Activated CD4-positive, CD25-positive, alpha-beta regulatory T cell treated with anti-CD3 and anti-CD28 coated beads, Interleukin-2, amount 50 U/mL, for 72 hours (primary cell): Measurements from ENCODE around the gene KLF14.
A peak's percentile ranks its signal among the peaks of the same experiment; 100 is the strongest.
"Not testable (repeated sequence)": the region's sequence is repeated elsewhere in the genome, so short reads cannot be mapped to it uniquely, and the experiment has no call there.

Experiments
- DNase-seq: peaks from one replicate; pipeline ENCODE4 v3.0.0; 2021

The KLF14 gene

DNA sequence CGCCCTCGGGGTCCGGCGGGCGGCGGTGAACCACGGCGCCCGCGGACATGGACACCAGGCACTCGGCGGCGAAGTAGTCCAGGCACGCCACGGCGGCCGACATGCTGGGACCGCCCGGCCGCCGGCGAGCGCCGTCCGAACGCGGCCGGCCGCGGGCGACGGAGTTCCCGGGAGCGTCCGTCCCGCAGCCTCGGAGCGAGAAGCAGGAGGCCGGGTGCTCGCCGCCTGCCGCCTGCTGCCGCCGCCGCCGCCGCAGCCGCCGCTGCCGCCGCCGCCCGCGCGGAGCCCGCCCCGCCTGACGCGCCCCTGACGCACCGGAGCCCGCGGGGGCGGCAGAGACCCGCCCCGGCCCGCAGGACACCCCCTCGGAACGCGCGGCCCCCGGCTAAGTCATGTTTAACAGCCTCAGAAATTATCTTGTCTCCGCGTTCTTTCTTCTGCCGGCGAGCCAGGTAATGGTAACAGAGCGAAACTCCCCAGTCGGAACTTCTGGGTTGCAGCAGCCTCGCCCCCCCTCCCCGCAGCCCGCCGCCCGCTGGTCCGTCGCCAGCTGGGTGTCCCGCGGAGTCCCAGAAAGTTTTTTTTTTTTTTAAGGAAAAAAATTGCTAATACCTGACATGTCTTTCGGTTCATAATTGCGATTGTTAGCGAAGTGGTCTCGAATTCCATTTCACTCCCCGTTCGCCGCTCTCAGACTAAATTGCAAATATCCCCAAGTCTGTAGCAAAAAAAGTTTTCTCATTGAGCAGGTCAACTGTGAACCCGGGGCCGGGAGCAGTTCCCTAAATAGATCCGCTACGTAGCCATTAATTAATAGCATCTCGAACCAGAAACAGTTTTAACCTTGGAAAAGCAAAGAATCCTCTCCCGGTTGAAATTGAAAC lies at the start of gene KLF14:
Gene KLF14 (minus strand): TSS at position 277 of the 884 bp plus-strand sequence. CDS start 174 bp downstream, at position 103.
- DNase-seq = peak; percentile 41

DNA sequence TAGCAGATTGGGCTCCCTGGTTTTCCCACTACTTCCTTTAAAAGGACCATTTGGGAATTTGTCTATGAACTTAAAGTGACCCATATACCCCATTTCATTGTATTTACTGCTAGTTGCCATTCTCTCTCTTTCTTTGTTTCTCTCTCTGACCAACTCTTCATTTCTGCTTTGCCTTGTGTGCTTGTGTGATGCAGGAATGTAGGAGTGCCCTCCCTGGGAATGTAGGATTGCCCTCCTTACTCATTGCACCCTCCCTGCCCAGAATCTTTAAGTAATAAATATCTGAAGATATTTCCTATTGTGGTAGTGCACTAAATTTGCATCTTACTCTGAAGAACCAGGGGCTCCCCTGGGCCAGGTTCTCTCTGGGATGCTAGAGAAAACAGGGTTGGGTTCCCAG lies 47.3 kb upstream of the KLF14 start:
- DNase-seq = no peak

DNA sequence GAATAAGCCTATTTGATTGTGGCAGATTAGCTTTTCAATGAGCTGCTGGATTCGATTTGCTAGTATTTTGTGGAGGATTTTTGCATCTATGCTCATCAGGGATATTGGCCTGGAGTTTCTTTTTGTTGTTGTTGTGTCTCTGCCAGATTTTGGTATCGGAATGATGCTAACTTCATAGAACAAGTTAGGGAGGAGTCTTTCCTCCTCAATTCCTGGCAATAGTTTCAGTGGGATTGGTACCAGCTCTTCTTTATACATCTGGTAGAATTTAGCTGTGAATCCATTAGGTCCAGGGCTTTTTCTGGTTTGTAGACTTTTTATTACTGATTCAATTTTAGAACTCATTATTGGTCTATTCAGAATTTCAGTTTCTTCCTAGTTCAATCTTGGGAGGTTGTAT lies 43.4 kb upstream of the KLF14 start:
- DNase-seq = no peak

DNA sequence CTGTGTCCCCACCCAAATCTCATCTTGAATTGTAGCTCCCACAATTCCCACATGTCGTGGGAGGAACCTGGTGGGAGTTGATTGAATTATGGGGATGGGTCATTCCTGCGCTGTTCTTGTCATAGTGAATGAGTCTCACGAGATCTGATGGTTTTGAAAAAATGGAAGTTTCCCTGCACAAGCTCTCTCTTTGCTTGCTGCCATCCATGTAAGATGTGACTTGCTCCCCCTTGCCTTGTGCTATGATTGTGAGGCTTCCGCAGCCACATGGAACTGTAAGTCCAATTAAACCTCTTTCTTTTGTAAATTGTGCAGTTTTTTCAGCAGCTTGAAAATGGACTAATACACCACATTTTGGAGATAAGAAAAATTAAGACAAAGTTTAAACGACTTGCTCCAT lies 38.4 kb upstream of the KLF14 start:
- not testable (repeated sequence) for DNase-seq

DNA sequence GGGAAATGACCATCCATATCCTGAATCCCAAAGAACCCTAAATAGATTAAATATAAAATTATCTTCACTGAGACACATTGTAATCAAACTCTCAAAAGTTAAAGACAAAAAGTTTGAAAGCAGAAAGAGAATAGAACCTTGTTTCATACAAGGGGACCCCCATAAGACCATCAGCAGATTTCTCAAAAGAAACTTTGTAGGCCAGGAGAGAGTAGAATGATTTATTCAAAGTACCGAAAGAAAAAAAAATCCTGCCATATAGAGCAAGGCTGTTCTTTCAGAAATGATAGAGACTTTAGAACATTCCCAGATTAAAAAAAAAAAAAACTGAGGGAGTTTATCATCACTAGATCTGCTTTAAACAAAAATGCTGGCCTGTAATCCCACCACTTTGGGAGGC lies 34.8 kb upstream of the KLF14 start:
- DNase-seq = no peak

DNA sequence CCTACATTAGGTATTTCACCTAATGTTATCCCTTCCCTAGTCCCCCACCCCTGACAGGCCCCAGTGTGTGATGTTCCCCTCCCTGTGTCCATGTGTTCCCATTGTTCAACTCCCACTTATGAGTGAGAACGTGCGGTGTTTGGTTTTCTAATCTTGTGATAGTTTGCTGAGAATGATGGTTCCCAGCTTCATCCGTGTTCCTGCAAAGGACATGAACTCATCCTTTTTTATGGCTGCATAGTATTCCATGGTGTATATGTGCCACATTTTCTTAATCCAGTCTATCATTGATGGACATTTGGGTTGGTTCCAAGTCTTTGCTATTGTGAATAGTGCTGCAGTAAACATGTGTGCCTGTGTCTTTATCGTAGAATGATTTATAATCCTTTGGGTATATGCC lies 30.6 kb upstream of the KLF14 start:
- not testable (repeated sequence) for DNase-seq

DNA sequence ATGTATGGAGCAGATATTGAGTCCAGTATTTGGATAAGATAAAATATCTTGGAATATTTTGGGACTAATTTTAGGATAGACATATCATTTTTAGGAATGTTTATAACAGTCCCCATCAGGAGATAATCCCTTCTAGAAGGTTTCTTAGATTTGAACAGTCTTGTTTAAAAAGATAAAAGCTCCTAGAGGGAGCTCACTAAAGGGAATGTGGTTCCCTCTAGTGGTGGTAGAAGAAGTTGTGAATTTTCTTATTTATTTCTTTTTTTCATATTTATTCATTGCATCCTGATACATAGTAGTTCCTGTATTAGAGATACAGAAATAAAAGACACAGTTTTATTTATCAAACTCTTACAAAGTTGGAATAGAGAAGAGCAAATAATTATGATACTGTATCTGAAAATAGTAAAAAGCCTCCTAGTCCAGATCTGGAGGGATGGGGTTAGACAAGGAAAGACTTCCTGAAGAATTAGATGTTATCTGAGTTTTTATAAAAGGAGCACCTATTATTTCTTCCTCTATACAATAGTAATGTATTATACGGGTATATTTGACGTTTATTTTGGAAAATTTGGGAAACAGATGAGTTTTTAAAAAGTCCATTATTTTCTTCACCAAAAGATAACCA lies 24.5 kb upstream of the KLF14 start:
- DNase-seq = no peak

DNA sequence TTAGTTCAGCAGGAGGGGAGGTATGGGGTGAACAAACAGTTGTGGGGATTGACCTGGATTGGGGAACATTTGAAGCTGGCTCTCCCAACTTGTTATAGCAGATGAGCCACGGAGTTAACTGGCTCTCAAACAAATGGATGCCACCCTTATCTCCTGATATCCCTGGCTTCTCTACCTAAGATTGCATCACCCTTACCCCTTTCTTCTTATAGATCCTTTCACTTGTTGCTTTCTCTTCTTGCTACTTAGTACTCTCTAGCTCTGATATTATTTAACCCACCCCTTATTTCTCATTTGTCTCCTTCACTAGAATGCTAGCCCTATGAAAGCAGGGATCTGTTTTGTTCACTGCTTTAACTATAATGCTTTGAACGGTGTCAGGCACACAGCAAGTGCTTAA lies 22.3 kb upstream of the KLF14 start:
- DNase-seq = no peak

DNA sequence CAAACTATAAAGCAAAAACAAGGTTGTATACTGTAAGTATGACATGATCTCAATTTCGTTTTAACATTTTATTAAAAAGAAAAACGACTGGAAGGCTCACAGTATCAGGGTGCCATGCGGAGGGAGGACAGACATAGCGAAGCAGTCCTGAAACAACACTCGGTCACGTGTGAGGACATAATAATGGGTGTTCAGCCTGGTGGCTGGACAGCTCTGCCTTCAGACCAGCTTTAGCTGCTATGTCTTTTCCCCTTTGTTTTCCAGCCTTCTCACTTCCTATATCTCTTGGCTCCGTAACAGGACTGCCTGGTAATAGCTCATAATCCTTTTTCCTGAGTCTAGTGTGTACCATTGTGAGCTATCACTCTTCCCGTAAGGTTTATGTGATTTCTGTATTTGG lies 18.4 kb upstream of the KLF14 start:
- no peak for DNase-seq

DNA sequence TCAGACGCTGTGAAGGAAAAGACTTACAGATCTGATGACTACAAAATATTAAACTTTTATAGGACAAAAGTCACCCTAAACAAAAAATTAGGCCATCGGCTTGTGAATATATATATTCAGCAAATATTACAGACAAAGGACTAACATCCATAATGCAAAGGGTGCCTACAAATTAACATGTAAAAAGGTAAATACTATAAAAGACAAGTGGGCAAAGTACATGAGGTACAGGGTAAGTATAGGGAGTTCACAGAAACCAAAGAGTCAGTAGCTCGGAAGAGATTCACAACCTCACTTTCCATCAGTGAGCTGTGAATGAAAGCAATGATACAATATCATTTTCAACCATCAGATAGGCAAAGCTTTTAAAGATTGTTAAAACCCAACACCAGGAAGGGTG lies 16.7 kb upstream of the KLF14 start:
- DNase-seq = no peak

DNA sequence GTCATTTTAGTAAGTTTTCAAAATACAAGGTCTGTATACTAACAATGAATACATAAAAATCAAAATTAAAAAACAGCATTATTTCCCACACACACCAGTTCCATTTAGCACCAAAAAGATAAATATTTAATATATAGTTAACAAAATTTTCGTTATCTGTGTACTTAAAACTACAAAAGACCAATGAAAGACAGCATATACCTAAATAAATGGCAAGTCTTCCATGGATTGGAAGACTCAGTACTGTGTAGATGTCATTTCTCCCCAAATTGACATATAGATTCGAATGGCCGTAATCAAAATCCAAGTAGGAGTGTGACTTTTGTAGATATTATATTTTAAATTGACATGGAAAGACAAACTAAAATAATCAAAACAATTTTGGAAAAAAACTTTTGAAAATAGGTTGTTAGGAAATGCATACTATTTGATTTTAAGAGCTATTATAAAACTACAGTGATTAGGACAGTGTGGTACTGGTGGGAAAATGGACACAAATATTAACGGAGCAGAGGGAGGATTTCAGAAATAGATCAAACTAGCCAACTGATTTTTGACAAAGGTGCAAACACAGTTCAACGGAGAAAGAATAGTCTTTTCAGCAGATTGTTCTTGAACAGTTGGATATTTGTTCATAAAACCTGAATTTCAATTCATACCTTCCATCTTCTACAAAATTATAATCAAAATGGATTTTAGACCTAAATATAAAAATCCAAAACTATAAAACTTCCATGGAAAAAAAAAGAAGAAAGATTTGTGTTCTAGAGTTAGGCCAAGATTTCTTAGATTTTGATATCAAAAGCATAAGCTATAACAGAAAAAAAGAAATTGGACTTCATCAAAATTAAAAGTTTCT lies 14.8 kb upstream of the KLF14 start:
- no peak for DNase-seq

DNA sequence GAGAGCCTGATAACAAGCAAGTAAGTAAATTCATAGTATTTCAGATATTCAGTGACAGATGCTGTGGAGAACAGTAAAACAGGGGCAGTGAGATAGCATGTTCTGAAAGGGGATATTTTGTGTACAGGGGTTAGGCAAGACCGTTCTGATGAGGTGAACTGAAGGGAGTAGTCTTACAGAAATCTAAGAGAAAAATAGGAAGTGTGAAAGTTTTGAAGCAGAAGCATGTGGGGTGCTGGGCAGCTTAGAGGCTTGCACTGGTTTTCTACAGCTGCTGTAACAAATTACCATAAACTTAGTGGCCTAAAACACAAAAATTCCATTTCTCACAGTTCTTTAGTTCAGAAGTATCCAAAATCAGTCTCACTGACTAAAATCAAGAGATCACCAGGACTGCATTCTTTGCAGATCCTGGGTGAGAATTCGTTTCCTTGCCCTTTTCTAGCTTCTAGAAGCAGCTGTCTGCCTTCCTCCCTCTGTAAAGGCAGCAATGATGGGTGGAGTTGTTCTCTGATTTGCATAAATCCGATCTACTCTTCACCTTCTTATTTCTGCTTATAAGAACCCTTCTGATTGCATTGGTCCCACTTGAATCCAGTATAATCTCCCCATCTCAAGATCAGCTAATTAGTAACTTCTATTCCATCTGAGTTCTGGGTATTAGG lies 7.5 kb upstream of the KLF14 start:
- no peak for DNase-seq

DNA sequence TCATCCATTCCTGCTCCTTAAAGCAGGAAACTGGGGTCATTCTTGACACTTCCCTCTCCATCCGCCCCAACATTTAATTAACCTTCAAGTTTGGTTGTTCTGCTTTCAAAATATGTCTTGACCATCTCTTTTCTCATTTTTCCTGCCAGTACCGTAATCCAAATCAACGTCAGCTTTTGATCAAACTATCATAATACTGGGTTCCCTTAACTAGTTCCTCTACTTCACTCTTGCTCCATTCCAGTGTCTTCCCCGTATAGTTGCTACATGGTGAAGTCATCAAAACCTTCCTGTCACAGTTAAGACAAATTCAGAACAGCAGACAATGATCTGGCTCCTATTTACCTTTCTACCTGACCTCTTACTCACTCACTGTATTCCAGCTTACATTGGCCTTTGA lies 6.6 kb upstream of the KLF14 start:
- DNase-seq = no peak

DNA sequence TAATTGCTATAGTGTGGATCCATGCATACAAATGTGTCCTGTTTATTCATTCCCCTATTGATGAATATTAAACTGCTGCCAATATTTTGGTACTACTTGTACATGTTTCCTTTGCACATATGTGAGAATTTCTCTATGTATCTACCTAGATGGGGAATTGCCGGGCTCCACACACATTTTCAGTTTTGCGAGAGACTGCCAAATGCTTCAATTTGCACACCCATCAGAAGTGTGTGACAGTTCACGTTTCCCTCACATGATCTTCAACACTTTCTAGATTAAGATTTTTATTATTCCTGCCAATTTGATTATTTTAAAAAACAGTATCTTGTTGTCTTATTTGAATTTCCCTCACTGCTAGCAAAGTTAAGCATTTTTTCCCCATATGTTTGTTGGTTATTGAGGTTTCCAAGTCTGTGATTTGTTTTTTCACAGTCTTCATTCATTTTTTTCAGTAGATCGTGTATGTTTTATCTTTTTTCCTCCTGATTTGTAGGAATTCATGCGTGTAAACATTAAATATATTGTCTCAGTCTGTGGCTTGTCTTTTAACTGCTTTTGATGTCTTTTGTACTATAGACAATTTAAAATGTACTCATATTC lies 2.4 kb upstream of the KLF14 start:
- DNase-seq = no peak

DNA sequence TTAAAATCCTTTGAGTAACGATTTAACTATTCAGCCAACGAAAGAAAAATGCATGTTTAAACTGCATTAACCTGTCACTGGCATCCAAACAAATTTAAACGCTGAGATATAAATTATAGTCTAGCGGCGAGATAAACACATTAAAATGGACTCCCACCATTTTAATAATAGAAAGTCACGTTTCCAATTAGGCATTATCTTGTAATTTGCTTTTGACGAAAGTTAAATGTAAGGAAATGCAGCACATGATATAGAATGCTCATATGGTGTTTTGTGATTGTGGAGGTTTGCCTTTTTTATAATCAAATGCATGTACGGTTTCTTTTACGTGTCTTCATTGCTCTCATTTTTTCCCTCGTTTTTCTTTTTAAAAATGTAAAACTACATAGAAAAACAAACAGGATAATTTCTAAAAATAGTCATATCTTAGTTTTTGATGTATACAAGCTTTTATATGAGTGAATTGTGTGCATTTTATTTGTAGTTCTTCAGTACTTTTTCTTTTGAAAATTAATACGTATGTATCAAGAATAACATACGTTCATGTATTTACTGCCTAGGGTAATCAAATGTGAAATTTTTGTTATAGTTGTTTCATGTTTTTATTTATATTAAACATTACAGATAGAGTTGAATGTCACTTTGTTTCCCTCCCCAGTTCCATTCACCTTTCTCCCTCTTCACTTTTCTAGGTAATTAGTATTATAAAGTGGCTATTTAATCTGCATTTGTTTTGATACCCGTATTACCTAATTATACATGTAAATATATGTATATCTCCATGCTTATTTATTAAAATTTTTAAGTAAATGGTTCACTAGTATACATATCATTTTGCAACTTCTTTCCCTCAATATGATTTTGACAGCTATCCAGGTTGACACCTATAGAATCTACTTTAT lies 1.1 kb upstream of the KLF14 start:
- no peak for DNase-seq

DNA sequence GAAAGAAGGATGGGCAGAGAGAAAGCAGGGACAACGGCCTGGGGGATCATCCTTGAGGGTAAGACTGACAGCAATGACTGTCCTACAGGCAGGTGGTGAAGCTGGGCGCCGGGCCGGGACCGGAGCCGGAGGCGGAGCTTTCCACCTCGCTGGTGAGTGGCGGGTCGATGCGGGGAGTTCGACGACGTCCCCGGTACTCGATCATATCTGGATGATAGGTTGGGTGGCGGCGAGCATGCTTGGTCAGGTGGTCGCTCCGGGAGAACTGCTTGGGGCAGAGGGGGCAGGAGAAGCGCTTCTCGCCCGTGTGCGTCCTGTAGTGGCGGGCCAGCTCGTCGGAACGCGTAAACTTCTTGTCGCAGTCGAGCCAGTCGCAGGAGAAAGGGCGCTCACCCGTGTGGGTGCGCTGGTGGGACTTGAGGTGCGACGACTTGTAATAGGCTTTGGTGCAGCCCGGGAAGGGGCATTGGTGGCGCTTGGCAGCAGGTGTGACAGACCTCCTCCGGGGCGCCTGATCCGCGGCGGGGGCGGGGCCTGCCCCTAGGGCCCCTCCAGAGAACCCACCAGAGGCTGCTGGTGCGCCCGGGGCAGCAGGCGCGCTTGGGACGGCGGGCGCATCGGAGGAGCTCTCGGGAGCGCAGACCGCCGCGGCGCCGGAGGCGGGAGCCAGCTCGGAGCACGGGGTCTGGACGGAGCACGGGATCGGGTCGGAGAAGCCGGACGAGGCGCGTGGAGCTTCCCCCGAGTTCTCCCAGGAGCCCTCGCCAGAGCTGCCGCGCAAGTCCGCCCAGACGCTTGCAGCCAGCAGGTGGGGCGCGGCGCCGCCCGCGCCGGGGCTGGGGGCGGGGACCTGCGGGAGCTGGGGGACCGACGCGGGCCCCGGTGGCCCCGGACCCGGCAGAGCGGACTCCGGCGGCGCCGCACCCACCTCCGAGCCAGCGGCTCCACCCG lies 752 bp downstream of the KLF14 start:
- peak; percentile 30 for DNase-seq

DNA sequence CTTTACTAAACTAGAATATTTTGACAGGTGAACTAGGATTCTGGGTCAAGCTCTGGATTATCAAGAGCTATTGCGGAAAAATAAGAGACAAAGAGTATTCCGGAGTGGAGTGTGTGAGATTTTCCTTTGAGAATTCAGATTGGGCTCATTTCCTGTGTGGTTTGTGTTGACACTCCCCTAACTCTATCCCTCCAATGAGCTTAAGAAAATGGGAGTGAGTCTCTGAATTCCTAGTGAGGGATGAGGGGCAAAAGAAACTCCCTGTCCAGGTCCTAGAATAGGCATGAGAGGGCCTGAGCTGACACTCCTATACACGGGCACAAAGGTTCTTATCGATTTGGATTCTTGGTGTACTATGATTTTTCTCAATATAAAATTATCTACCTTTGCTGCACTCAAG lies 10.2 kb downstream of the KLF14 start:
- DNase-seq = no peak

DNA sequence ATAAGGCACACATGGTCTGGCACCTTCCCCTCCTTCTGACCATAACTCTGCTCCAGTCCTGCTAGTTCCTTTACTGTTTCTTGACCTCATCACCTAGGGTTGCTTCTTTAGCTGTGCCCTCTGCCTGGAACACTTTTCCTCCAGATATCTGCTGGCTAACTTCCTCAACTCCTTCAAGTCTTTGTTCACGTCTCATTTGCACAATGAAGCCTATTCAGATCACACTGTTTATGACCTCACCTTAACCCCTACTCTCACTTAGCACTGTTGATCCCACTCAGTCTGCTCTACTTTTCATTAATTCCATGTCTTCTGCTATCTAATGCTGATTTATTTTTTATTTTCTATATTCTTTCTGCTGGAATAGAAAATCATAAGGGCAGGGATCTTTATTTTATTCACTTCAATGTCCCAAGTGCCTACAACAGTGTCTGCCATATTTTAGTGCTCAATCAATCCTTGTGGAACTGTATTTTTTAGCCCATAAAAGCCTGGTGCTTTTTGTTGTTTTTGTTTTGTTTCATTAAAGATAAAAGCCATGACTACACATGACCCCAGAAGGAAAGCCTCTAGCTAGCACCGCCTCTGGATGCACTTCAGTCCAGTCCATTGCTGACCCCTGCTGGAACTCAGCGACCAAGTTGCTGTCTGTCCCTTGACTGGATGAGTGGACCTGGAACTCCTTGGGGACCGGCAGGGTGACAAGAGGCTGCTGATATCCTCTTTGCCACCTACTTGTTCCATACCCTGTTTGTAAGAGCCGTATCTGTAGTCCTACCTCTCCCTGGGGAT lies 12.3 kb downstream of the KLF14 start:
- DNase-seq = no peak

DNA sequence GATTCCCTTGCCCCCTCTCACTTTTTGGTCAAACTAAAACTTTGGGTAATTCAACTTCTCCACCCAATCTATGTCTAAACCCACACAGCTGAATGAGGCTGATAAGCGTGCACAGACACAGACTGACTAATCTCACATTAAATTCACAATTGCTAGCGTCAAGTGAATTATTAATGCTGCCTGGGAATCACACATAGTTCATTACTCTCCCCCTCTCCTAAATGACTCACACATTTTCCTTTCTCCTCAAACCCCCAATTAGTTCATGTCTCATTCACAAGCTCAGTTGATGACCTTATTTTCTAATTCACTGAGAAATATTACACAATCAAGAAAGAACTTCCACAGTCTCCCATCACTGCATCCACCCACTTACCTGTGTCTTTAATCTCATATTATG lies 14.5 kb downstream of the KLF14 start:
- no peak for DNase-seq
